Peyer's patch (tissue), 4 donors: ENCODE measurements around the gene MAD2L1.

Source experiments
- CTCF ChIP-seq, 6 experiments: fragments of 450-650 bp in 4 of 6; fragments of 200-600 bp in 2 of 6; sonication (generic) in 1 of 6; IDR thresholded peaks; one replicate each; pipeline ENCODE4 v1.5.1; 2017 to 2019; ENCODE audit warnings: antibody characterized with exemption in 6 of 6, mild to moderate bottlenecking in 3 of 6, moderate library complexity in 1 of 6
- POLR2A ChIP-seq, 2 donors: fragments of 450-650 bp; IDR thresholded peaks; one replicate each; pipeline ENCODE4 v1.5.1; 2017; ENCODE audit warnings: antibody characterized with exemption in 2 of 2, mild to moderate bottlenecking in 2 of 2, moderate library complexity in 2 of 2

GRCh38 chr4:120105472-120105871, 38.8 kb upstream of the MAD2L1 start:
- TF ChIP-seq CTCF (IDR thresholded peaks at IDR 0.05) (no peak), POLR2A (IDR thresholded peaks at IDR 0.05) (no peak)
